ENCODE results near the gene COL11A2.

GRCh38 chr6:33189164-33189563, 3.1 kb downstream of the COL11A2 start:
- TF ChIP-seq CTCF (conservative IDR thresholded peaks at IDR 0.05; ENCODE audit: low read depth, low read length) (no peak), EZH2 (IDR thresholded peaks at IDR 0.05; ENCODE audit: low read length, unreplicated experiment) (no peak)

All from PC-3 (cell line).